ENCODE measurements around the gene PRKAG2.

GRCh38 chr7:151872531-151873401 is 4.1 kb downstream of the PRKAG2 start:
- TF ChIP-seq CTCF (conservative IDR thresholded peaks at IDR 0.05; ENCODE audit: low read length) = no peak
- no peak for TF ChIP-seq EZH2phosphoT487 (IDR thresholded peaks at IDR 0.05; ENCODE audit: borderline replicate concordance)
